ENCODE measurements around the gene MINDY3.
"Not testable (repeated sequence)": the region's sequence is repeated elsewhere in the genome, so short reads cannot be mapped to it uniquely, and the experiment has no call there.

Gene MINDY3

GRCh38 chr10:15859906-15860691 is at the start of gene MINDY3:
MINDY3 (minus strand) TSS chr10:15860507; CDS start chr10:15860299, 208 bp downstream.
- peak; percentile 74 for FAIRE-seq
- DNase-seq (ENCODE audit: low spot score): peak; percentile 68

DNA sequence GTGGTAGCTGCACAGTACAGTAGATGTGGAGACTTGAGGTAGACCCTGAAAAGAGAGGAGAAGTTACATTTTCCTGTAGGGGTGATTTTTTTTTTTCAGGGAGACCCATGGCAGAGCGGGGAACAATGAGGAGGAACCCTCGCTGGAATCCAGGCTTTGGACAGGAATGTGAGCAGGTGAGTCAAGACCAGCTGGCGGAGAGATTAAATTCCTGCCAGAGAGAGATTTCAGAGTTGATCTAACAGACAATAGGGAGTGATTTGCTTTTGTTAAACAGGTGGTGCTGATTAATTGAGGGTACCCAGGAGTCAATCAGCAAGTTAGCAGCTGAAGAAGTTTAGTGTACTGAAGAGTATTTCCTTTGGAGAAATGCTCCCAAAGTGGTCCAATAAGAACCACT is 41.6 kb upstream of the MINDY3 start:
- FAIRE-seq: no peak
- no peak for DNase-seq (ENCODE audit: low spot score)

- FAIRE-seq: peak; percentile 5
- peak; percentile 9 for DNase-seq (ENCODE audit: low spot score)
Measured at GRCh38 chr10:15898046-15898445, 37.7 kb upstream of the MINDY3 start.

DNA sequence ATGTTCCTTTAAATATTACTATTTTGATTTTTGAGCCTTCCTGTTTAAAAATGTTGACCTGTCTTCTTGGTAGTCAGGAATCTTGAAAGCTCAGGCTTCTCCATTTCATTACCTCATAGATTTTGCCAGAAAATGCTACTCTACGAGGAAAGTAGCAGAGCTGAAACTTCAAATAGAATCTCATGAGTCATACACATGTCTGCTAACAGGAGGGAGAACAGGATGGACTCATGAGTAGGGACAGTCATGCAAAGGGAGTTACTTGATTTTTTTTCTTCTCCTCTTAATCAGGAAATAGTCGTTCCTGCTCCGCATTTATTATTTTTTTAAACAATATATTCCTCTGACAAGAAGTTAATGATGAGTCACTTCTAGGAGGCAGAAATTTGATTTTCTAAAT is 37.0 kb upstream of the MINDY3 start:
- peak; percentile 27 for DNase-seq (ENCODE audit: low spot score)
- no peak for FAIRE-seq

- DNase-seq (ENCODE audit: low spot score): no peak
- no peak for FAIRE-seq
Measured at GRCh38 chr10:15896654-15897053, 36.3 kb upstream of the MINDY3 start.

- DNase-seq (ENCODE audit: low spot score) (no peak), FAIRE-seq (no peak)
Measured at GRCh38 chr10:15884447-15884846, 24.1 kb upstream of the MINDY3 start.

DNA sequence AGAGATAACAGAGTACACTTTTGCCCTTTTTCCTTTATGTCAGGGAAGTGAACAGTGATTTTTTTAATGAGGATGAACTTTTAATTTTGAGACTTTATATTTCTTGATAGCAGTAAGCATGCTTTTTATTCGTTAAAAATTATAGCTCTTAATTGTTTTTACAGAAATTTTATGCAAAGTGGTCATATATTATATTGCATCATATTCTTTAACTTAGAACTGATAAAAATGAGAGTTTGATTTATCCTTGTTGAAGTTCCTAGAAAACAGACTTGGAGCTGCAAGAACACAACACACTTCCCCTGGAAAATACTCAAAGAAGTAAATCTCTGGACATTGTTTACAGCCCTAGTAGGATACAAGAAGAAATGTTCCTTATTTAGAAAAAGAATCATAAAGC is 21.2 kb upstream of the MINDY3 start:
- DNase-seq (ENCODE audit: low spot score): no peak
- FAIRE-seq: no peak

GRCh38 chr10:15879663-15880062 is 19.4 kb upstream of the MINDY3 start:
- FAIRE-seq: no peak
- DNase-seq (ENCODE audit: low spot score): no peak

GRCh38 chr10:15879058-15879457 is 18.8 kb upstream of the MINDY3 start:
- FAIRE-seq: peak; percentile 37
- peak; percentile 17 for DNase-seq (ENCODE audit: low spot score)

DNA sequence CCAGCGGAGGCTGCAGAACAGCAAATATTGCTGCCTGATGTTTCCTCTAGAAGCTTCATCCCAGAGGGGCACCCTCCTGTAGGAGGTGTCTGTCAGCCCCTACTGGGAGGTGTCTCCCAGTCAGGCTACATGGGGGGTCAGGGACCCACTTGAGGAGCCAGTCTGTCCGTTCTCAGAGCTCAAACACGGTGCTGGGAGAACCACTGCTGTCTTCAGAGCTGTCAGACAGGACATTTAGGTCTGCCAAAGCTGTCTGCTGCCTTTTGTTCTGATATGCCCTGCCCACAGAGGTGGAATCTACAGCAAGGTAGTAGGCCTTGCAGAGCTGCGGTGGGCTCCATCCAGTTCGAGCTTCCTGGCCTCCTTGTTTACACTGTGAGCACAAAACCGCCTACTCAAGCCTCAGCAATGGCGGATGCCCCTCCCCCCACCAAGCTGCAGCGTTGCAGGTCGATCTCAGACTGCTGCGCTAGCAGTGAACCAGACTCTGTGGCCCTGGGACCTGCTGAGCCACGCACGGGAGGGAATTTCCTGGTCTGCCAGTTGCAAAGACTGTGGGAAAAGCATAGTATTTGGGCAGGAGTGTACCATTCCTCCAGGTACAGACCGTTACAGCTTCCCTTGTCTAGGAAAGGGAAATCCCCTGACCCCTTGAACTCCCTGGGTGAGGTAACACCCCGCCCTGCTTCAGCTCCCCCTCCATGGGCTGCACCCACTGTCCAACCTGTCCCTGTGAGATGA is 17.7 kb upstream of the MINDY3 start:
- DNase-seq (ENCODE audit: low spot score): no peak
- no peak for FAIRE-seq

- not testable (repeated sequence) for DNase-seq (ENCODE audit: low spot score); FAIRE-seq
Measured at GRCh38 chr10:15876274-15876673, 16.0 kb upstream of the MINDY3 start.

DNA sequence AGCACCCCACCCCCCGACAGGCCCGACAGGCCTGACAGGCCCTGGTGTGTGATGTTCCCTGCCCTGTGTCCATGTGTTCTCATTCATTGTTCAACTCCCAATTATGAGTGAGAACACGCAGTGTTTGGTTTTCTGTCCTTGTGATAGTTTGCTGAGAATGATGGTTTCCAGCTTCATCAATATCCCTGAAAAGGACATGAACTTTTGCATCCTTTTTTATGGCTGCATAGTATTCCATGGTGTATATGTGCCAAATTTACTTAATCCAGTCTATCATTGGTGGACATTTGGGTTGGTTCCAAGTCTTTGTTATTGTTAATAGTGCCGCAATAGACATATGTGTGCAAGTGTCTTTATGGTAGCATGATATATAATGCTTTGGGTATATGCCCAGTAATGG is 12.3 kb upstream of the MINDY3 start:
- DNase-seq (ENCODE audit: low spot score); FAIRE-seq: not testable (repeated sequence)

DNA sequence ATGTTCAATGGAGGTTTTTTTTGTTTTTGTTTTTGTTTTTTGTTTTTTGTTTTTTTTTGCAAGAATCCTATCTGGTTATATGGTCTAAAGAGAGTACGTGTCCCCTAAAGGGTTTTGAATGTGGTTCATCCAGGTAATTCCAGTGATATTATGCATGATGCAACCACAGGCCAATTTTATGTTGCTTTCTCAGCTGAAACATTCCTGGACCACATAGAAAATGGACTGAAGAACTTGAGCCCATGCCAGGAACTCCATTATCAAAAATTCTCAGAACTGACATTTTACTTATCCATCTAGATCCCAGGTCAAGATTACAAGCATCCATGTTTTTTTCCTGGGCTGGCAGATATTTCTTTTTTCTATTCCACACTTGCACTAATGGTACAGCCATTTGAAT is 11.5 kb upstream of the MINDY3 start:
- DNase-seq (ENCODE audit: low spot score) (no peak), FAIRE-seq (no peak)

DNA sequence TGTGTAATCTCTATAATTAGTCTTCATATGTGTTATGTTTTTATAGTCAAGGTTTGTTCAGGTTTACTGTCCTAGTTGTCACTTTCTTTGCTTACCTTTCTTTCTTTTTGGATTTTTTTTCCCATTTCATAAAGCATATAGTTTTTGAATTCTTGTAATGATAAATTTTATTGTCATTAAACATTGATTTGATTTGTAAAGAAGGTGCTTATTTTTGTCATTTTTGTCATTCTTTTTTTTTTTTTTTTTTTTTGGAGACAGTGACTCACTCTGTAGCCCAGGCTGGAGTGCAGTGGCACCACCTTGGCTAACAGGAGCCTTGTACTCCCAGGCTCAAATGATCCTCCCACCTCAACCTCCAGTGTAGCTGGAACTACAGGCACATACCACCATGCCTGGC is 9.6 kb upstream of the MINDY3 start:
- DNase-seq (ENCODE audit: low spot score) (no peak), FAIRE-seq (no peak)

- DNase-seq (ENCODE audit: low spot score) (no peak), FAIRE-seq (no peak)
Measured at GRCh38 chr10:15868006-15868405, 7.7 kb upstream of the MINDY3 start.

GRCh38 chr10:15865304-15865703 is 5.0 kb upstream of the MINDY3 start:
- DNase-seq (ENCODE audit: low spot score) (no peak), FAIRE-seq (no peak)

DNA sequence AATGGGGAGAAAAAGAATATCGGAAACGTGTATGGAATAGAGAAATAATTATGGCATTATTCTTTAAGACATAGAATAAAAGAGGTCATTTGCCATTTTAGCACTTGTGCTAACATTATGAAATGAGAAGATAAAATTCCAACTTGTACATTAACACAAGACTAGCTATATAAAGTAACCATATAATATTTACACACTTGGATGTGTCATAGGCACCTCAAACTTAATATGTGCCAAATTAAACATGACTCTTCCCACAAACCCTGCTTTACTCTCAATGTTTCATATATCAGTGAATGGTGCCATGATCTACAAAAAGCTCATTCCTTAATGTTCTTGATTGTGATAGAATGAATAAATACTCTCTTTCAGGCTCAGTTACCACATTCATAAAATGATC is 4.1 kb upstream of the MINDY3 start:
- FAIRE-seq: no peak
- no peak for DNase-seq (ENCODE audit: low spot score)

- DNase-seq (ENCODE audit: low spot score): no peak
- FAIRE-seq: no peak
Measured at GRCh38 chr10:15863733-15864132, 3.4 kb upstream of the MINDY3 start.

DNA sequence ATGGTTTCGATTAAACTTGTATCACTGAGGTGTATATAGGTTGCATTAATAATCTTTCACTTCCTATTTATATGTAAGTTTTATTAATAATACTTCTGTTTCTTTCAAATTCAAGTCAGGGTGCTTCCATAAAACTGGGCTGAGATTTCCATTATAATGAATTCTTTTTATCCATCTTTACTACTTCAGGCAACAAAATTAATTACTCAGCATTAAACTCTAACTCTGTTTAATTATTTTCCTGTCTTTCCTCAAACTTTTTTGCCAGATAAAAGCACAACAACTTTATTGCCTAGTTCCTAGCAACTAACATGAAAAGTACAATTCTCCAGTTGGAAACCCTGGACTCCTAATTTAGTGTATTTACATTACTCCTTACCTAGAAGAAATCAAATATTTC is 3.0 kb upstream of the MINDY3 start:
- FAIRE-seq (no peak), DNase-seq (ENCODE audit: low spot score) (no peak)

- FAIRE-seq (no peak), DNase-seq (ENCODE audit: low spot score) (no peak)
Measured at GRCh38 chr10:15860692-15861201, 440 bp upstream of the MINDY3 start.

GRCh38 chr10:15859509-15859905 is 800 bp downstream of the MINDY3 start:
- DNase-seq (ENCODE audit: low spot score) (no peak), FAIRE-seq (no peak)

DNA sequence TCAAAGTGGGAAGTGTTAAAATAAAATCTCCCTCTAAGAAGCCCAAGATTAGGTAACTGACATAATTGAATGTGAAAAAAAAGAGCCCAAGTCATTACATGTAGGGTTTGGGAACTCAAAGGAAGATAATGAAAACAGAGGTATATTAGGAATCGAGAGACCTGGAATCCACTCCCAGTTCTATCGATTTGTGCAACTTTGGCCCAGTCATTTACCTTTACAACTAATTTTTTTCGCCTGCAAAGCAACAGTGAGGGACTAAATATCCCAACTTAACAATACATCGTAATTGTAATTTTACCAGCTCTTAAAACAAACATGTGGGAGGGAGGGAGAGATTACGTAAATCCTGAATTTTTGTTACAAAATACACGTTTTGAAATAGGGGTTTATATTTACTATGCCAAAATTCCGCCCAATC is 1.4 kb downstream of the MINDY3 start:
- FAIRE-seq (no peak), DNase-seq (ENCODE audit: low spot score) (no peak)
